GM12873 (cell line): ENCODE measurements around the gene TRAIP.

Experiments
- CTCF ChIP-seq: IDR thresholded peaks from 2 replicates; pipeline ENCODE4 v1.5.1; 2012; ENCODE audit warnings: low read depth, mild to moderate bottlenecking, moderate library complexity, low read length, control low read depth; ENCODE audit not compliant: insufficient read depth; ENCODE audit errors: missing control alignments

TRAIP gene

GRCh38 chr3:49793486-49794085 is 62.8 kb downstream of the TRAIP start:
- TF ChIP-seq CTCF = no peak

- TF ChIP-seq CTCF = no peak
These were observed 63.8 kb downstream of the TRAIP start for GRCh38 chr3:49792371-49793150.

GRCh38 chr3:49791571-49791970 is 64.8 kb downstream of the TRAIP start:
- no peak for TF ChIP-seq CTCF

- no peak for TF ChIP-seq CTCF
These were observed 65.5 kb downstream of the TRAIP start for GRCh38 chr3:49790626-49791411.

- TF ChIP-seq CTCF = no peak
These were observed 68.3 kb downstream of the TRAIP start for GRCh38 chr3:49788056-49788455.

GRCh38 chr3:49787536-49787935 is 68.8 kb downstream of the TRAIP start:
- no peak for TF ChIP-seq CTCF

GRCh38 chr3:49787182-49787464 is 69.2 kb downstream of the TRAIP start:
- no peak for TF ChIP-seq CTCF
